Astrocyte (in vitro differentiated cells and primary cell): ENCODE data around the gene GFRA4.

Experiments
- CTCF ChIP-seq: IDR thresholded peaks from 2 replicates; pipeline ENCODE4 v1.5.1; 2011; ENCODE audit warnings: low read depth, mild to moderate bottlenecking, inconsistent platforms, low read length, moderate library complexity; ENCODE audit not compliant: insufficient read depth
- EZH2 ChIP-seq: IDR thresholded peaks from 2 replicates; pipeline ENCODE4 v1.6.1; 2012; ENCODE audit warnings: mild to moderate bottlenecking, low read length, inconsistent platforms; ENCODE audit not compliant: insufficient read depth

- TF ChIP-seq CTCF (no peak), EZH2 (no peak)
Measured at GRCh38 chr20:3697588-3698305, 34.5 kb upstream of the GFRA4 start.
